ENCODE results near the gene RNF8. TPM values are rescaled to one million over a fixed set of nuclear protein-coding genes. Genes with fewer than 3 reads are reported as not detected.

The RNF8 gene
- polyA plus RNA-seq, 3 donors = 4.2 to 4.9 (median 4.7) TPM

- no peak overlapping the region for H3K27ac ChIP-seq (ENCODE audit: low read depth in 1 of 2, low read length in 2 of 2)
- no CpG with 5 or more reads among the region's 2 CpGs for WGBS (ENCODE audit: insufficient coverage)
- H3K4me1 ChIP-seq (ENCODE audit: control insufficient read depth in 1 of 2, insufficient read depth in 2 of 2, low read length in 2 of 2) = no peaks in the 10 kb centered on the region
- H3K4me3 Mint-ChIP-seq = no peak overlapping the region
- TF ChIP-seq, protein P1, sequence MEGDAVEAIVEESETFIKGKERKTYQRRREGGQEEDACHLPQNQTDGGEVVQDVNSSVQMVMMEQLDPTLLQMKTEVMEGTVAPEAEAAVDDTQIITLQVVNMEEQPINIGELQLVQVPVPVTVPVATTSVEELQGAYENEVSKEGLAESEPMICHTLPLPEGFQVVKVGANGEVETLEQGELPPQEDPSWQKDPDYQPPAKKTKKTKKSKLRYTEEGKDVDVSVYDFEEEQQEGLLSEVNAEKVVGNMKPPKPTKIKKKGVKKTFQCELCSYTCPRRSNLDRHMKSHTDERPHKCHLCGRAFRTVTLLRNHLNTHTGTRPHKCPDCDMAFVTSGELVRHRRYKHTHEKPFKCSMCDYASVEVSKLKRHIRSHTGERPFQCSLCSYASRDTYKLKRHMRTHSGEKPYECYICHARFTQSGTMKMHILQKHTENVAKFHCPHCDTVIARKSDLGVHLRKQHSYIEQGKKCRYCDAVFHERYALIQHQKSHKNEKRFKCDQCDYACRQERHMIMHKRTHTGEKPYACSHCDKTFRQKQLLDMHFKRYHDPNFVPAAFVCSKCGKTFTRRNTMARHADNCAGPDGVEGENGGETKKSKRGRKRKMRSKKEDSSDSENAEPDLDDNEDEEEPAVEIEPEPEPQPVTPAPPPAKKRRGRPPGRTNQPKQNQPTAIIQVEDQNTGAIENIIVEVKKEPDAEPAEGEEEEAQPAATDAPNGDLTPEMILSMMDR (IDR thresholded peaks at IDR 0.05) = no peak
- peak overlapping the region; percentile 27 for H3K9ac ChIP-seq (ENCODE audit: insufficient read depth, low read length, poor library complexity, severe bottlenecking)
- DNase-seq = no peak
- H3K9me3 ChIP-seq (replicated peaks in 1 of 2; ENCODE audit: control insufficient read depth in 1 of 2, insufficient read depth in 1 of 2, low read length in 2 of 2) = no peaks in the 10 kb centered on the region
- no peak overlapping the region for H3K4me2 ChIP-seq (replicated peaks; ENCODE audit: extremely low read depth, low read length, poor library complexity, severe bottlenecking)
- no peak overlapping the region for H3K27ac Mint-ChIP-seq
- intact Hi-C loops (cut with micrococcal nuclease) = no loop called here
- no peak overlapping the region for H2AFZ ChIP-seq (ENCODE audit: insufficient read depth, low read depth, low read length, poor library complexity, severe bottlenecking)
- H3K36me3 ChIP-seq (replicated peaks in 1 of 2; ENCODE audit: control insufficient read depth in 1 of 2, insufficient read depth in 2 of 2, low read length in 2 of 2) = peaks cover 53 to 82% of the 10 kb centered on the region in 2 donors
- no peaks in the 10 kb centered on the region for H3K4me1 Mint-ChIP-seq
- H3K27me3 ChIP-seq (ENCODE audit: control insufficient read depth in 2 of 2, insufficient read depth in 2 of 2, low read length in 2 of 2) = no peaks in the 10 kb centered on the region
- H3K4me3 ChIP-seq (replicated peaks in 1 of 3; ENCODE audit: low read depth in 2 of 3, low read length in 3 of 3) = no peak overlapping the region
- peaks cover 23 to 24% of the 10 kb centered on the region in 2 donors for H3K36me3 Mint-ChIP-seq
- no peaks in the 10 kb centered on the region for H3K9me3 Mint-ChIP-seq
- H3K79me2 ChIP-seq (ENCODE audit: insufficient read depth, low read length) = no peaks in the 10 kb centered on the region
- H3K27me3 Mint-ChIP-seq (ENCODE audit: low read depth in 3 of 3) = peaks cover 0 to 1% (median 0%) of the 10 kb centered on the region in 3 donors
- no peaks in the 10 kb centered on the region for H4K20me1 ChIP-seq (ENCODE audit: insufficient read depth, low read length)
Measured at GRCh38 chr6:37391120-37391519, 37.3 kb downstream of the RNF8 start.

DNA sequence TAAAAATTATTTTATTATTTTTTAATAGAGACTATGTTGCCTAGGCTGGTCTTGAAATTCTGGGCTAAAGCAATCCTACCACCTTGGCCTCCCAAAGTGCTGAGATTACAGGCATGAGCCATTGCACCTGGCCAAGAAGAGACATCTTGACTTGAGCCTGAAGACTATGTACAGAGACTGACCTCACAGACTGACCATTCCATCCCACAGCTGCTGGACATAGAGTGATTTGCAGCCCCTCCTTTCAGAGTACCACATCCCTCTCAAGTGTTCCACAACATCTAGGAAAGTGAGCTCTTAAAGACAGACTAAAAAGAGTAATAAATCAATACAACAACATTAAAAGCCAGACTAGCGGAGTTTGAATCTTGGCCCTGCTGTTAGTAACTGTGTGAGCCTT, 39.0 kb downstream of the RNF8 start:
- intact Hi-C loops (cut with micrococcal nuclease) = no loop called here
- Histone ChIP-seq H3K36me3 (replicated peaks in 1 of 2; ENCODE audit: control insufficient read depth in 1 of 2, insufficient read depth in 2 of 2, low read length in 2 of 2) (peaks cover 37 to 65% of the 10 kb centered on the region in 2 donors), H3K79me2 (ENCODE audit: insufficient read depth, low read length) (no peaks in the 10 kb centered on the region), H3K27ac (ENCODE audit: low read depth in 1 of 2, low read length in 2 of 2) (no peak overlapping the region), H4K20me1 (ENCODE audit: insufficient read depth, low read length) (no peaks in the 10 kb centered on the region), H3K4me2 (replicated peaks; ENCODE audit: extremely low read depth, low read length, poor library complexity, severe bottlenecking) (no peak overlapping the region), H3K9me3 (replicated peaks in 1 of 2; ENCODE audit: control insufficient read depth in 1 of 2, insufficient read depth in 1 of 2, low read length in 2 of 2) (no peaks in the 10 kb centered on the region), H3K4me3 (replicated peaks in 1 of 3; ENCODE audit: low read depth in 2 of 3, low read length in 3 of 3) (no peak overlapping the region), H3K9ac (ENCODE audit: insufficient read depth, low read length, poor library complexity, severe bottlenecking) (no peak overlapping the region), H3K27me3 (ENCODE audit: control insufficient read depth in 2 of 2, insufficient read depth in 2 of 2, low read length in 2 of 2) (no peaks in the 10 kb centered on the region), H3K4me1 (ENCODE audit: control insufficient read depth in 1 of 2, insufficient read depth in 2 of 2, low read length in 2 of 2) (peaks cover 2 to 3% of the 10 kb centered on the region in 2 donors), H2AFZ (ENCODE audit: insufficient read depth, low read depth, low read length, poor library complexity, severe bottlenecking) (no peak overlapping the region)
- TF ChIP-seq, protein P1 (IDR thresholded peaks at IDR 0.05) = no peak
- Mint-ChIP-seq H3K36me3 (peaks cover 12 to 18% of the 10 kb centered on the region in 2 donors), H3K4me3 (no peak overlapping the region), H3K27me3 (ENCODE audit: low read depth in 3 of 3) (peaks cover 0 to 2% (median 1%) of the 10 kb centered on the region in 3 donors), H3K9me3 (peaks cover 0 to 10% (median 3%) of the 10 kb centered on the region in 7 donors), H3K4me1 (peaks cover 3% of the 10 kb centered on the region), H3K27ac (no peak overlapping the region)
- no peak for DNase-seq
- WGBS (ENCODE audit: insufficient coverage) = no CpG with 5 or more reads among the region's 1 CpG

Data from CD14-positive monocyte (primary cell).